ENCODE results near the gene MBTPS1.
A peak's percentile ranks its signal among the peaks of the same experiment; 100 is the strongest.
"Not testable (repeated sequence)": the region's sequence is repeated elsewhere in the genome, so short reads cannot be mapped to it uniquely, and the experiment has no call there.

Gene MBTPS1

DNA sequence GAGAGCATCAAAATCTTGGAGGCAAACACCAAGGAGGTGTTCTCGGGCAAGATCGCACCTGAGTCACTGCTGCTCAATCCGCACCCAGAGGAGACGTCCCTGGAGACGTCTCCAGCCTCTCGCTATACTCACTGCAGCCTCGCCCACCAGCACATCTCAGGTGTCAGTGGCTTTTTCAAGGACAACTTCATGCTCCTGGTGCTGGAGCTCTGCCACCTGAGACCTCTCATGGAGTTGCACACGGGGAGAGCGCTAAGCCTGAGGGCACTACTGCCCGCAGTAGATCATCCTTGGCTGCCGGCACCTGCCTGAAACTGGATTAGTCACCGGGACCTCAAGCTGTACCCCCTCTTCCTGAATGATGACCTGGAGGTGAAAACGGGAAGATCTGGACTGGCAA lies 2.6 kb upstream of the MBTPS1 start:
- no peak overlapping the region for H3K27ac Mint-ChIP-seq
- H3K4me1 Mint-ChIP-seq (ENCODE audit: low read depth): peaks cover 30% of the 10 kb centered on the region
- H3K27me3 Mint-ChIP-seq: no peaks in the 10 kb centered on the region
- H3K9me3 Mint-ChIP-seq: no peaks in the 10 kb centered on the region
- H3K36me3 Mint-ChIP-seq (ENCODE audit: low read depth): peaks cover 16% of the 10 kb centered on the region
- no peak overlapping the region for H3K4me3 Mint-ChIP-seq

GRCh38 chr16:84118315-84118714 lies 1.6 kb upstream of the MBTPS1 start:
- H3K27me3 Mint-ChIP-seq; H3K36me3 Mint-ChIP-seq (ENCODE audit: low read depth); H3K9me3 Mint-ChIP-seq: not testable (repeated sequence)
- Mint-ChIP-seq H3K4me3 (peak overlapping the region; percentile 96), H3K4me1 (ENCODE audit: low read depth) (peaks cover 33% of the 10 kb centered on the region), H3K27ac (peak overlapping the region; percentile 21)

GRCh38 chr16:84117494-84117843 lies 727 bp upstream of the MBTPS1 start:
- Mint-ChIP-seq H3K27ac (peak overlapping the region; percentile 94), H3K4me1 (ENCODE audit: low read depth) (peaks cover 37% of the 10 kb centered on the region), H3K9me3 (no peaks in the 10 kb centered on the region), H3K36me3 (ENCODE audit: low read depth) (peaks cover 3% of the 10 kb centered on the region), H3K4me3 (peak overlapping the region; percentile 96), H3K27me3 (no peaks in the 10 kb centered on the region)

DNA sequence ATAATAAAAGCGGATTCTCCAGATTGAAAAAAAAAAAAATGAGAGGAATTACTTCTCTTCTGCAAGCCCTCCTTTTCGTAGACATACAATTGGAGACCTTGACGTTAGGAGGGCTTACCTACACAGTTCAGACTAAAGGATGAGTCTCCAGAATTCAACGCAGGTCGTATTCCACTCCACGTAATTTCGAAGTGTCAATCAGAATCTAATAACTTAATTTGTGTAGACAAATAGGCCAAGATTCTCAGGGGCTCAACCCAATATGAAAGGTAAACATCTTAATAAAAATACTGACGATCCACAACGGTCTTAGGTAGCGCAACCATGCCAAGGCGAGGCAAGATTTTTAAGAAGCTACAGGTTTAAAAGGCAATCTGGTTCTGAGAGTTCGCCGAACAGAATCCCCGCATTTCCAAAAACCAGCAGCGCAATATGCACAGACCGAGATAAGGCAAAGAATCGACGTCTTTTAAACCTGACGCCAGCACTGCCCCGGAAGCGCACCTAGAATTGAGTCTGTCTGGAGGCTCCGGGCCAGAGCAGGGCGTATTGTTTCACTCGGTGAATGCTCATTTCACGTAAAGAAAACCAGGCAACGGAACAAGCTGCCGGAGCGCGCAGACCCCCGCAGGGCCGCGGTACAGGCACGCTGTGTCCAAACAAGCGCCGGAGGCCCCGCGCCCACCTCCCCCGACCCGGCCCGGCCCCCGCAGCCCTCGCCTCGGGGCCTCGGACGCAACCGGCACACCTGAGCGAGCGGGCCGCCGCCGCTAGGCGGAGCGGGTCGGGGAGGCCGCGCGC lies 623 bp downstream of the MBTPS1 start:
- H3K9me3 Mint-ChIP-seq: no peaks in the 10 kb centered on the region
- H3K4me1 Mint-ChIP-seq (ENCODE audit: low read depth): peaks cover 51% of the 10 kb centered on the region
- H3K4me3 Mint-ChIP-seq: peak overlapping the region; percentile 95
- peaks cover 4% of the 10 kb centered on the region for H3K36me3 Mint-ChIP-seq (ENCODE audit: low read depth)
- no peaks in the 10 kb centered on the region for H3K27me3 Mint-ChIP-seq
- peak overlapping the region; percentile 94 for H3K27ac Mint-ChIP-seq

- H3K4me3 Mint-ChIP-seq, H3K27me3 Mint-ChIP-seq, H3K9me3 Mint-ChIP-seq: not testable (repeated sequence)
- Mint-ChIP-seq H3K4me1 (ENCODE audit: low read depth) (peaks cover 66% of the 10 kb centered on the region), H3K27ac (peak overlapping the region; percentile 65), H3K36me3 (ENCODE audit: low read depth) (peaks cover 20% of the 10 kb centered on the region)
Measured at GRCh38 chr16:84111949-84112348, 4.8 kb downstream of the MBTPS1 start.

DNA sequence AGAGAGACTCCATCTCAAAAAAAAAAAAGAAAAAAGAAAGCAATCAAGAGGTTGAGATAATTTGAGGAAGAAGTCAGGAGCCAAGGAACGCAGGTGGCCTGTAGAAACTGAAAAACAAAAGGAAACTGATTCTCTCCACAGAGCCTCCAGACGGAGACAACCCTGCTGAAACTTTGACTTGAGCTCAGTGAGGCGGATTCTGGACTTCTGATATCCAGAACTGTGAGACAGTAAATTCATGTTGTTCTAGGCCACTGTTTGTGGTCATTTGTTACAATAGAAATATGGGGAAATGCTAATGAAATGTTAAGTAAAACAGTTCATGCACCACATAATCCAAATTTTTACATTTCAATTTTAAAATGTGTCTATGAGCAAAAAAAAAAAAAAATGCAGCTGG lies 5.2 kb downstream of the MBTPS1 start:
- Mint-ChIP-seq H3K27me3 (no peaks in the 10 kb centered on the region), H3K27ac (peak overlapping the region; percentile 65), H3K9me3 (no peaks in the 10 kb centered on the region), H3K4me3 (no peak overlapping the region), H3K4me1 (ENCODE audit: low read depth) (peaks cover 66% of the 10 kb centered on the region), H3K36me3 (ENCODE audit: low read depth) (peaks cover 20% of the 10 kb centered on the region)

- H3K4me3 Mint-ChIP-seq: no peak overlapping the region
- no peaks in the 10 kb centered on the region for H3K27me3 Mint-ChIP-seq
- H3K9me3 Mint-ChIP-seq: no peaks in the 10 kb centered on the region
- H3K36me3 Mint-ChIP-seq (ENCODE audit: low read depth): peaks cover 20% of the 10 kb centered on the region
- H3K27ac Mint-ChIP-seq: no peak overlapping the region
- H3K4me1 Mint-ChIP-seq (ENCODE audit: low read depth): peaks cover 58% of the 10 kb centered on the region
Measured at GRCh38 chr16:84110527-84110926, 6.2 kb downstream of the MBTPS1 start.

DNA sequence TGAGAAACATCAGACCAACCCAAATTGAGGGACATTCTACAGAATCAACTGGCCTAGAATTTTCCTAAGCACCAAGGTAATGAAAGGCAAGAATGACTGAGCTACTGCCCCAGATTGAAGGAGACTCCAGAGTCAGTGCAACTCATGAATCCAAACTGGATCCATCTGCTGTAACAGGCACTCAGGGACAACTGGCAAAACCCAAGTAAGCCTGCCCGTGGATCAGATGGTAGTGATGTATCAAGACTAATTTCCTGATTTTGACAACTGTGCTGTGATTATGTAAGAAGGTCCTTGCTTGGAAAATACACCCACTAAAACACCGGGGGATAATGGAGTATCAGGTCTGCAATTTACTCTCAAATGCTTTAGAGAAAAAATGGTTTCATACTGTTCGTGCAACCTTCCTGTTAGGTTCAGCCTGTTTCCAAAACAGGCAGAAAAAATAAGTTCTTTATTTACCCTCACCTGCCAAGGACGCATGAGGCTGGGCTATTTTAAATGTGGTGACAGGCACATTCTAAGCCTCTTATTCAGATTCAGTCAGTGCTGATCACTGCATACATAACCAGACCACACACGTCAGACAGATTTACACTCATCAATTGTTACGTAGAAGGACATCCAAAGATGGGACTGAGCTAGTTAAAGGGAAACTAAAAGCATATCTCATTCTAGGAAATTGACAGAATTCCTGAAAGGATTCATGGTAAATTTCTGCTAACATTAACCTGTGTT lies 7.0 kb downstream of the MBTPS1 start:
- Mint-ChIP-seq H3K4me3 (no peak overlapping the region), H3K27ac (peak overlapping the region; percentile 56), H3K9me3 (no peaks in the 10 kb centered on the region), H3K4me1 (ENCODE audit: low read depth) (peaks cover 56% of the 10 kb centered on the region), H3K36me3 (ENCODE audit: low read depth) (peaks cover 21% of the 10 kb centered on the region), H3K27me3 (no peaks in the 10 kb centered on the region)

DNA sequence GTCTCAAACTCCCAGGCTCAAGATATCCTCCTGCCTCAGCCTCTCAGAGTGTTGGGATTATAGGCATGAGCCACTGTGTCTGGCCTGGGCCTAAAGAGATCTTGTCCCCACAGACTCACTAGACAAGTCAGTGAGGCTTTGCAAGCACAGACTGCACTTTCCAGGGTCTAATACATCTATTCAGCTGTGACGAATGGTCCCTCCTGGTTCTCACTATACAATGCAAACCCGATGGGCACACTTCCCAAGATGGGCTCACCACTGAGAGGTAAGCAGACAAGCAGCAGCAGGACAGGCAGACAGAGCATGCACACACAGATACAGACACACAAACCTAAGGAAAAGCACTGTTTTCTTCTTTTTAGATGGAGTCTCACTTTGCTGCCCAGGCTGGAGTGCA lies 8.8 kb downstream of the MBTPS1 start:
- no peak overlapping the region for H3K4me3 Mint-ChIP-seq
- H3K27me3 Mint-ChIP-seq: no peaks in the 10 kb centered on the region
- H3K4me1 Mint-ChIP-seq (ENCODE audit: low read depth): peaks cover 52% of the 10 kb centered on the region
- no peaks in the 10 kb centered on the region for H3K9me3 Mint-ChIP-seq
- no peak overlapping the region for H3K27ac Mint-ChIP-seq
- H3K36me3 Mint-ChIP-seq (ENCODE audit: low read depth): peaks cover 21% of the 10 kb centered on the region

DNA sequence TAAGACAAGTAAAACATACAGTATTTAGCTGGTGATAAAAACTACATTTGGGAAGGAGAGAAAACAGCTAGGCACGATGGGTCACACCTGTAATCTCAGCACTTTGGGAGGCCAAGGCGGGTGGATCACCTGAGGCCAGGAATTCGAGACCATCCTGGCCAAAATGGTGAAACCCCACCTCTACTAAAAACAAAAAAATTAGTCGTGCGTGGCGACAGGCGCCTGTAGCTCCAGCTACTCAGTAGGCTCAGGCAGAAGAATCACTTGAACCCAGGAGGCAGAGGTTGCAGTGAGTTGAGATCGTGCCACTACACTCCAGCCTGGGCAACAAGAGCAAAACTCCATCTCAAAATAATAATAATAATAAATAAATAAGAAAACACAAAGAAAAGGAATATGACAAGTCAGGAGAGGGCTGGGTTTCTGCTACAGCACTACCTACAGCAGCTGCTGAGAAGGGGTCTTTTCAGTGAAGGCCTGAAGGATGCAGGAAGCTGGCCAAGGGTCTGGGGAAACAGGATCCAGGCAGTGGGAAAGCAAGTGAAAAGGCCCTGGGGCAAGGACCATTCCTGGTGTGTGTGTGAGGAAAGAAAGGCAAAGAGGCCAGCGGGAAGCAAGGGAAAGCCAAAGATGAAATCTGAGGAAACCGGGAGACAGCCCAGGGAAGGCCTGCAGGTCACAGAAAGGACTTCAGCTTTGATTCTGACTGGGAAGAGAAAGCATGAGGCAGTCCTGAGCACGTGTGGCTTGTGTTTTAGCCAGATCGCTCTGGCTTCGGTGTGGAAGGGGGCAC lies 10.6 kb downstream of the MBTPS1 start:
- Mint-ChIP-seq H3K9me3 (no peaks in the 10 kb centered on the region), H3K27ac (no peak overlapping the region), H3K36me3 (ENCODE audit: low read depth) (peaks cover 26% of the 10 kb centered on the region), H3K27me3 (no peaks in the 10 kb centered on the region), H3K4me3 (no peak overlapping the region), H3K4me1 (ENCODE audit: low read depth) (peaks cover 49% of the 10 kb centered on the region)

- peak overlapping the region; percentile 4 for H3K27ac Mint-ChIP-seq
- H3K4me3 Mint-ChIP-seq: no peak overlapping the region
- H3K27me3 Mint-ChIP-seq: no peaks in the 10 kb centered on the region
- H3K9me3 Mint-ChIP-seq: no peaks in the 10 kb centered on the region
- peaks cover 41% of the 10 kb centered on the region for H3K4me1 Mint-ChIP-seq (ENCODE audit: low read depth)
- peaks cover 21% of the 10 kb centered on the region for H3K36me3 Mint-ChIP-seq (ENCODE audit: low read depth)
Measured at GRCh38 chr16:84105301-84105815, 11.4 kb downstream of the MBTPS1 start.

DNA sequence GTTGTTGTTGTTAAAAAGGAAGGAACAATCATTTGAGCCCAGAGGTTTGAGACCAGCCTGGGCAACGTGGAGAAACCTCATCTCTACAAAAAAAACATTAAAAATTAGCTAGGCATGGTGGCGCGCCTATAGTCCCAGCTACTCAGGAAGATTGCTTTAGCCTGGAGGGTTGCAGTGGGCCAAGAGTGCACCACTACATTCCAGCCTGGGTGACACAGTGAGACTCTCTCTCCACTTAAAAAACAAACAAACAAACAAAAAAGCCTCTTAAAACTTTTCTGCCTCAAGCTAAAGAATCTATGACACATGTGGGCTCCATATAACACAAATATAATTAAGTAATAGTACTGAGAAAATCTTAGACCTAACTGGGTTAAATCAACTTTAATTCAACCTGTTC lies 12.5 kb downstream of the MBTPS1 start:
- H3K4me3 Mint-ChIP-seq: no peak overlapping the region
- H3K27me3 Mint-ChIP-seq: no peaks in the 10 kb centered on the region
- peaks cover 41% of the 10 kb centered on the region for H3K4me1 Mint-ChIP-seq (ENCODE audit: low read depth)
- H3K36me3 Mint-ChIP-seq (ENCODE audit: low read depth): peaks cover 20% of the 10 kb centered on the region
- H3K9me3 Mint-ChIP-seq: no peaks in the 10 kb centered on the region
- H3K27ac Mint-ChIP-seq: no peak overlapping the region

- no peaks in the 10 kb centered on the region for H3K27me3 Mint-ChIP-seq
- no peak overlapping the region for H3K4me3 Mint-ChIP-seq
- peaks cover 40% of the 10 kb centered on the region for H3K4me1 Mint-ChIP-seq (ENCODE audit: low read depth)
- no peak overlapping the region for H3K27ac Mint-ChIP-seq
- H3K9me3 Mint-ChIP-seq: no peaks in the 10 kb centered on the region
- H3K36me3 Mint-ChIP-seq (ENCODE audit: low read depth): peaks cover 20% of the 10 kb centered on the region
Measured at GRCh38 chr16:84103678-84104077, 13.1 kb downstream of the MBTPS1 start.

GRCh38 chr16:84098939-84099338 lies 17.8 kb downstream of the MBTPS1 start:
- no peaks in the 10 kb centered on the region for H3K9me3 Mint-ChIP-seq
- H3K27ac Mint-ChIP-seq: no peak overlapping the region
- H3K4me3 Mint-ChIP-seq: no peak overlapping the region
- no peaks in the 10 kb centered on the region for H3K27me3 Mint-ChIP-seq
- peaks cover 26% of the 10 kb centered on the region for H3K4me1 Mint-ChIP-seq (ENCODE audit: low read depth)
- peaks cover 36% of the 10 kb centered on the region for H3K36me3 Mint-ChIP-seq (ENCODE audit: low read depth)
